CD8-positive, alpha-beta memory T cell (primary cell): ENCODE data around the gene SPPL2B. TPM values are rescaled to one million over a fixed set of nuclear protein-coding genes. Genes with fewer than 3 reads are reported as not detected.

Experiments used
- CTCF ChIA-PET: fragments of 350-600 bp; sonication (Branson Sonifier 250); formaldehyde crosslinking; loops from one replicate; lab custom pipeline; 2021; ENCODE audit warnings: antibody characterized with exemption; lab: Charles Lee
- POLR2A ChIA-PET: fragments of 350-600 bp; sonication (Branson Sonifier 250); formaldehyde crosslinking; loops from one replicate; lab custom pipeline; 2021; ENCODE audit warnings: antibody characterized with exemption; lab: Charles Lee
- DNase-seq, 5 donors: peaks; one replicate each; pipeline versions ENCODE4 v3.0.0 to v3.0.0-alpha.2; 2020 to 2022; ENCODE audit warnings: mixed read lengths in 1 of 5
- H3K27ac ChIP-seq: one replicate; pipeline ENCODE4 v1.7.0; 2013; ENCODE audit warnings: low read depth, mild to moderate bottlenecking, low read length, moderate library complexity
- H3K27me3 ChIP-seq: 2 replicates; pipeline ENCODE4 v1.7.0; 2013; ENCODE audit warnings: low read length, mild to moderate bottlenecking; ENCODE audit not compliant: insufficient read depth, poor library complexity, severe bottlenecking
- H3K36me3 ChIP-seq: 2 replicates; pipeline ENCODE4 v1.7.0; 2013; ENCODE audit warnings: mild to moderate bottlenecking, low read length, moderate library complexity; ENCODE audit not compliant: insufficient read depth
- H3K4me1 ChIP-seq: 2 replicates; pipeline ENCODE4 v1.7.0; 2013; ENCODE audit warnings: mild to moderate bottlenecking, low read length, moderate library complexity; ENCODE audit not compliant: insufficient read depth
- H3K4me3 ChIP-seq: 2 replicates; pipeline ENCODE4 v1.7.0; 2013; ENCODE audit warnings: mild to moderate bottlenecking, low read length
- H3K9me3 ChIP-seq: 2 replicates; pipeline ENCODE4 v1.7.0; 2013; ENCODE audit warnings: mild to moderate bottlenecking, low read length
- H3K27ac Mint-ChIP-seq, 8 donors: one replicate each; pipeline ENCODE4 v1.8.0; 2020 to 2021; ENCODE audit warnings: mixed read lengths in 8 of 8, mild to moderate bottlenecking in 6 of 8, inconsistent platforms in 3 of 8, moderate library complexity in 3 of 8
- H3K27me3 Mint-ChIP-seq, 2 donors: one replicate each; pipeline ENCODE4 v1.8.0; 2020 to 2021; ENCODE audit warnings: mixed read lengths in 2 of 2, mild to moderate bottlenecking in 1 of 2, moderate library complexity in 1 of 2
- H3K36me3 Mint-ChIP-seq, 3 donors: one replicate each; pipeline ENCODE4 v1.8.0; 2020 to 2021; ENCODE audit warnings: mixed read lengths in 3 of 3, inconsistent platforms in 1 of 3, mild to moderate bottlenecking in 1 of 3
- H3K4me1 Mint-ChIP-seq, 3 donors: one replicate each; pipeline ENCODE4 v1.8.0; 2020 to 2021; ENCODE audit warnings: mixed read lengths in 3 of 3, inconsistent platforms in 1 of 3, mild to moderate bottlenecking in 1 of 3
- H3K4me3 Mint-ChIP-seq, 7 donors: one replicate each; pipeline ENCODE4 v1.8.0; 2020 to 2021; ENCODE audit warnings: mixed read lengths in 7 of 7, mild to moderate bottlenecking in 6 of 7, moderate library complexity in 4 of 7, inconsistent platforms in 2 of 7
- H3K9me3 Mint-ChIP-seq, 5 donors: one replicate each; pipeline ENCODE4 v1.8.0; 2020 to 2022; ENCODE audit warnings: mixed read lengths in 5 of 5, mild to moderate bottlenecking in 3 of 5, moderate library complexity in 2 of 5, inconsistent platforms in 1 of 5
- polyA plus RNA-seq: library from polyadenylated mRNA; unstranded; fragments of 300-500 nt; fragmentation: Illumina TruSeq; gene quantifications from one replicate; pipeline ENCODE4 v1.2.3, GENCODE V29; 2021
- total RNA-seq, 2 experiments: library from RNA; stranded (reverse); gene quantifications; one replicate each; pipeline ENCODE4 v1.2.3, GENCODE V29; 2021

The SPPL2B gene
- total and polyA plus RNA-seq, 3 experiments from 2014 or later = 8.4 to 41.4 (median 39.0) TPM

- H3K27me3 Mint-ChIP-seq = no peaks in the 10 kb centered on the region
- ChIA-PET CTCF (no interaction called here), POLR2A (no interaction called here)
- H3K36me3 ChIP-seq = peaks cover 6% of the 10 kb centered on the region
- no peak overlapping the region for H3K4me3 ChIP-seq
- H3K27ac Mint-ChIP-seq = no peak overlapping the region
- H3K27ac ChIP-seq = no peak overlapping the region
- H3K27me3 ChIP-seq = no peaks in the 10 kb centered on the region
- H3K4me1 ChIP-seq = no peaks in the 10 kb centered on the region
- no peak overlapping the region for H3K4me3 Mint-ChIP-seq
- no peaks in the 10 kb centered on the region for H3K9me3 Mint-ChIP-seq
- DNase-seq = no peak
- no peaks in the 10 kb centered on the region for H3K9me3 ChIP-seq
- no peaks in the 10 kb centered on the region for H3K4me1 Mint-ChIP-seq
- H3K36me3 Mint-ChIP-seq = peaks cover 0 to 6% (median 0%) of the 10 kb centered on the region in 3 donors
These were observed 23.6 kb downstream of the SPPL2B start for GRCh38 chr19:2352121-2352520.

DNA sequence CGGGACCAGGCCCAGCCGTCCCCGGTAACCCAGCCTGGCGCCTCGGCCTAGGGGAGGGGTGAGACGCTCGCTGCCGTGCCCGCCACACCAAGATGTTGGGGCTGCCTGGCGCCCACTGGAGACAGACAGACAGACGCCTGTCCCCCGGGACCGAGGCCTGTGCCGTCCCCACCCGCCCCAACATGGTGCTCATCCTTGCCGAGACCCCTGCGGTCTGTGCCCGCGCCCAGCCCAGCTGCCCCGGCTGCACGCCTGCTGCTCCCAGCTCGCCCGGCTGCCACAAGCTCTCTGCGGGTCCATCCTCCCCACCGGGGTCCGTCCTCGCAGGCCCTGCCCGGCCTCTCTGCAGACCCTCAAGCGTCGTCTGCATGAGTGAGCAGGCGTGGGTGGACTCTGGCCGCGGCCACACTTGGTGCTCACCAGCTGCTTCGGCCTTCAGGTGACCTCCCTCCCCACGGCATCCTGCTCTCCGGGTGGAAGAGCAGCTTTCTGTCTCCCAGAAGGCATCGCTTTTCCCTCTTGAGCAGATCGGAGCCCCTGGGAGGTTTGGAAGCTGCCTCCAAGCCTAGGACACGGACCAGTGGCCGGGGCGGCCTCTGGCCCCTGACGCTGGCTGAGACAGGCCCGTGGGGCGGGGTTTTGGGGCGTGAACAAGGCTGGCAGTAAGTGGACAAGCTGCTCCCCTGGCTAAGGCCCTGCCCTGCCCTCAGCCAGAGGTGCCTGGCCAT is 24.8 kb downstream of the SPPL2B start:
- H3K36me3 ChIP-seq = peaks cover 6% of the 10 kb centered on the region
- POLR2A ChIA-PET = no interaction called here
- no peaks in the 10 kb centered on the region for H3K4me1 ChIP-seq
- H3K27ac ChIP-seq = no peak overlapping the region
- H3K36me3 Mint-ChIP-seq = peaks cover 0 to 6% (median 0%) of the 10 kb centered on the region in 3 donors
- DNase-seq = no peak
- H3K27me3 ChIP-seq = no peaks in the 10 kb centered on the region
- no peak overlapping the region for H3K27ac Mint-ChIP-seq
- no peaks in the 10 kb centered on the region for H3K9me3 ChIP-seq
- H3K27me3 Mint-ChIP-seq = no peaks in the 10 kb centered on the region
- H3K4me3 ChIP-seq = no peak overlapping the region
- H3K4me3 Mint-ChIP-seq = no peak overlapping the region
- CTCF ChIA-PET = no interaction called here
- no peaks in the 10 kb centered on the region for H3K9me3 Mint-ChIP-seq
- H3K4me1 Mint-ChIP-seq = no peaks in the 10 kb centered on the region

DNA sequence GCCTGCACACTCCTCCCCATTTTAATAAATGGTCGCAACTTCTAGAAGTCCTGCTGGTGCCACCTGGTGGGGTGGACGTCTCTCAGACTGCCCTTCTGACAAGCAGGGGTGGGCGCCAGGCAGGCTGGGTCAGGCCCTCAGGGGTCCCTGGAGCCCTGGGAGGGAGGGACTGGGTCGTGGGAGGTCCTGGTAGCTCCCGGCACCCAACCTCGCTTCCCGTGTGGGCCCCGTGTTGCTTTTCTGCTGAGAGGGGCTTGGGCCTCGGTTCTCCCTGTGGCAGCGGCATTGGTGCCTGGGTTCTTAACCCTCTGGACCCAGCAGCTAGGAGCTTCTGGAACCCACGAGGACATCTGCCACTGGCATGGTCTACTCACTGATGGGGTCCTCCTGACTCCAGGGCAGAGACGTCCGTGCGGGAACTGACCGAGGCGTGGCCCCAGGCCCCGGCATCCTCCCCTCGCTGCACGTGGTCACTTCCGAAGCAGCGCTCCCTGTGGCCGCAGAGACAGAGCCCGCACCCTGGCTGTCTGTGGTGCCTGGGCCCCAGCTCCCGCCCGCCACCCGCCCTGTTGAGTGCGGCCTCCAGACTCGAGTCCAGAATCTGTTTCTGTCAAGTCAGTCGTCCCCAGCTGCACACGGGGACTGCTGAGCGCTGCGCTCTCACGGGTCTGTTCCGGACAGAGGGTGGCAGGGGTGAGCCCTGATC is 25.6 kb downstream of the SPPL2B start:
- Histone ChIP-seq H3K4me3 (no peak overlapping the region), H3K27me3 (no peaks in the 10 kb centered on the region), H3K4me1 (no peaks in the 10 kb centered on the region), H3K9me3 (no peaks in the 10 kb centered on the region), H3K36me3 (peaks cover 6% of the 10 kb centered on the region), H3K27ac (no peak overlapping the region)
- Mint-ChIP-seq H3K9me3 (no peaks in the 10 kb centered on the region), H3K4me1 (no peaks in the 10 kb centered on the region), H3K36me3 (peaks cover 0 to 6% (median 0%) of the 10 kb centered on the region in 3 donors), H3K27me3 (no peaks in the 10 kb centered on the region), H3K4me3 (no peak overlapping the region), H3K27ac (no peak overlapping the region)
- no peak for DNase-seq
- POLR2A ChIA-PET = no interaction called here
- CTCF ChIA-PET = interaction anchor here (0.6 to 1.4 kb wide), 2 partner anchors 12 to 330 kb away, joined by 5 to 6 read pairs; no protein-coding TSS in a partner anchor

DNA sequence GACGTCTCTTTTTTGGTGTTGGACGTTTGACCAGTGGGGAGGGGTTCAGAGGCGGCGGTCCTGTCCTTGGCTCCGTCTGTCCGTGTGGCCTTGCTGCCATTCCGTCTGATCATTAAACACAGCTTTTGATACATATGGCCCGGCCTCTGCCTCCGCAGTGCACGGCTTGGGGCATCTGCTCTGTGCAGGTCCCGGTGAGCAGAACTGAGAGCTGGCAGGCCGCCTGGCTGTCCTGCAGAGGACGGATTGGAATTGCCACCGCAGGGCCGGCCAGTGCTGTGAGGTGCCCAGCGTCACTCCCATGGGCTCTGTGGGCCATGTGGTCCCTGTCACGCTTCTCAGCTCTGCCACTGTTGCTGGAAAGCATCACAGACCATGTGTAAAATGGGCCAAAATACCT is 26.2 kb downstream of the SPPL2B start:
- H3K36me3 ChIP-seq = peaks cover 6% of the 10 kb centered on the region
- H3K9me3 Mint-ChIP-seq = no peaks in the 10 kb centered on the region
- CTCF ChIA-PET = interaction anchor here (0.6 to 1.4 kb wide), 2 partner anchors 11 to 331 kb away, joined by 5 to 6 read pairs; no protein-coding TSS in a partner anchor

DNA sequence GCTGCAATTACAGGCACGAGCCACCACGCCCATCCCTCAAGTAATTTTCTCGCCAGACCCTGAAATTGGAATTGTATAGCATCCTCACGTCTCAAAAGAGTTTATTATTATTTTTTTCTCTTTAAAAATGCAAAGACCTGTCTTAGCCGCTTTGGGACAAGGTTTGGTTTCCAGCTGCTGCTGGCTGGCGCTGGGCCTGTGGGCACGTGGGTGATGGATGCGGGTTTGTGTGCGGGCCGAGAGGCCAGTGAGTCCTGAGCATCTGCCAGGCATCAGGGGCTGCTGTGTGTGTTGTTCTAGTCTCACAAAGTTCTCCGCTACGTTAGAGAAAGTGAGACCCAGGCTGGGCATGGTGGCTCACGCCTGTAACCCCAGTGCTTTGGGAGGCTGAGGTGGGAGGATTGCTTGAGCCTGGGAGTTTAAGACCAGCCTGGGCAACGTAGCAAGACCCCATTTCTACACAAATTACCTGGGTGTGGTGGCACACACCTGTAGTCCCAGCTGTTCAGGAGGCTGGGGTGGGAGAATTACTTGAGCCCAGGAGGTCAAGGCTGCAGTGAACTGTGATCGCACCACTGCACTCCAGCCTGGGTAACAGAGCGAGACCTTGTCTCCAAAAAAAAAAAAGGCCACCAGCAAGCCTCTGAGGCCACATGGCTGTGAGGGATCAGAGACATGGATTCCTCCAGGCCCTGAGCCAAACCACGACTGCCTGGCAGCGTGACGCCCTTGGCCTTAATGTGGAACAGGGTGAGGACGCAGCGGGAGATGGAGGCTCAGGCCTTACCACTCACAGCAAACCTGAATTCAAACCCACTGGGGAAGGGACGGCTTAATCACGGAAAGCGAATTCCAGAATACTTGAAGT is 26.9 kb downstream of the SPPL2B start:
- H3K36me3 Mint-ChIP-seq = peaks cover 0 to 6% (median 0%) of the 10 kb centered on the region in 3 donors
- peaks cover 3% of the 10 kb centered on the region for H3K36me3 ChIP-seq
- CTCF ChIA-PET = interaction anchor here (1.4 kb wide), 1 partner anchor 10 kb away, joined by 5 read pairs; no protein-coding TSS in a partner anchor

More for the DNA sequence above, 26.2 kb downstream of the SPPL2B start:
- no peak overlapping the region for H3K4me3 Mint-ChIP-seq
- no peaks in the 10 kb centered on the region for H3K9me3 ChIP-seq
- no peak overlapping the region for H3K27ac Mint-ChIP-seq
- POLR2A ChIA-PET = no interaction called here
- no peaks in the 10 kb centered on the region for H3K4me1 Mint-ChIP-seq
- no peaks in the 10 kb centered on the region for H3K27me3 ChIP-seq
- no peaks in the 10 kb centered on the region for H3K4me1 ChIP-seq
- peaks cover 0 to 2% of the 10 kb centered on the region in 2 donors for H3K27me3 Mint-ChIP-seq
- H3K36me3 Mint-ChIP-seq = peaks cover 0 to 6% (median 0%) of the 10 kb centered on the region in 3 donors
- DNase-seq = no peak
- no peak overlapping the region for H3K27ac ChIP-seq
- H3K4me3 ChIP-seq = no peak overlapping the region

GRCh38 chr19:2356036-2356646 is 27.7 kb downstream of the SPPL2B start:
- H3K36me3 Mint-ChIP-seq = peaks cover 0 to 5% (median 0%) of the 10 kb centered on the region in 3 donors
- no peak overlapping the region for H3K27ac ChIP-seq
- peaks cover 6% of the 10 kb centered on the region in 2 donors for H3K27me3 Mint-ChIP-seq
- no peaks in the 10 kb centered on the region for H3K9me3 ChIP-seq
- H3K27ac Mint-ChIP-seq = no peak overlapping the region
- no peak overlapping the region for H3K4me3 ChIP-seq
- no peaks in the 10 kb centered on the region for H3K36me3 ChIP-seq
- H3K4me1 ChIP-seq = no peaks in the 10 kb centered on the region
- H3K27me3 ChIP-seq = no peaks in the 10 kb centered on the region
- no peaks in the 10 kb centered on the region for H3K9me3 Mint-ChIP-seq
- ChIA-PET CTCF (no interaction called here), POLR2A (no interaction called here)
- no peak overlapping the region for H3K4me3 Mint-ChIP-seq
- no peak for DNase-seq
- H3K4me1 Mint-ChIP-seq = peaks cover 0 to 3% (median 0%) of the 10 kb centered on the region in 3 donors

More for the DNA sequence above, 26.9 kb downstream of the SPPL2B start:
- Histone ChIP-seq H3K4me1 (no peaks in the 10 kb centered on the region), H3K27ac (no peak overlapping the region), H3K9me3 (no peaks in the 10 kb centered on the region), H3K4me3 (no peak overlapping the region), H3K27me3 (no peaks in the 10 kb centered on the region)
- Mint-ChIP-seq H3K4me1 (no peaks in the 10 kb centered on the region), H3K4me3 (no peak overlapping the region), H3K27me3 (peaks cover 1 to 2% of the 10 kb centered on the region in 2 donors), H3K27ac (no peak overlapping the region), H3K9me3 (no peaks in the 10 kb centered on the region)
- no peak for DNase-seq
- POLR2A ChIA-PET = no interaction called here

GRCh38 chr19:2357279-2358206 is 29.1 kb downstream of the SPPL2B start:
- H3K9me3 Mint-ChIP-seq = no peaks in the 10 kb centered on the region
- no peak for DNase-seq

More at GRCh38 chr19:2357279-2358206, 29.1 kb downstream of the SPPL2B start:
- Histone ChIP-seq H3K4me1 (no peaks in the 10 kb centered on the region), H3K36me3 (no peaks in the 10 kb centered on the region), H3K9me3 (no peaks in the 10 kb centered on the region), H3K4me3 (no peak overlapping the region), H3K27me3 (peaks cover 10% of the 10 kb centered on the region), H3K27ac (no peak overlapping the region)
- Mint-ChIP-seq H3K4me3 (no peak overlapping the region), H3K4me1 (peaks cover 0 to 3% (median 0%) of the 10 kb centered on the region in 3 donors), H3K27ac (peak overlapping the region in 1 of 8 donors; percentile 46), H3K27me3 (peaks cover 6% of the 10 kb centered on the region in 2 donors), H3K36me3 (peaks cover 0 to 2% (median 0%) of the 10 kb centered on the region in 3 donors)
- ChIA-PET POLR2A (no interaction called here), CTCF (no interaction called here)
